GM23338 (cell line): Measurements from ENCODE around the gene TBL1XR1. TPM values are rescaled to one million over a fixed set of nuclear protein-coding genes. Genes with fewer than 3 reads are reported as not detected.

Experiments used
- ATAC-seq: fragments of 200-7000 bp; cut with Tn5 transposase; 3 replicates; pipeline ENCODE4 v1.9.1; 2020
- DNase-seq: peaks from one replicate; pipeline ENCODE4 v3.0.0-alpha.2; 2015; ENCODE audit warnings: low spot score
- H2AFZ ChIP-seq: fragments of 200-600 bp; sonication (generic); 2 replicates; pipeline ENCODE4 v1.8.0; 2016; ENCODE audit warnings: antibody characterized with exemption, mild to moderate bottlenecking, moderate library complexity
- H3F3A ChIP-seq: fragments of 200-600 bp; sonication (generic); replicated peaks from 2 replicates; pipeline ENCODE4 v1.8.0; 2017; ENCODE audit warnings: antibody characterized with exemption, mixed run types, low read depth
- H3K27ac ChIP-seq: fragments of 200-600 bp; sonication (generic); 2 replicates; pipeline ENCODE4 v1.6.1; 2016; ENCODE audit warnings: low read depth
- H3K27me3 ChIP-seq: fragments of 200-600 bp; sonication (generic); 2 replicates; pipeline ENCODE4 v1.8.0; 2016; ENCODE audit warnings: mild to moderate bottlenecking, mixed run types, moderate library complexity; ENCODE audit not compliant: insufficient read depth
- H3K36me3 ChIP-seq: fragments of 200-600 bp; sonication (generic); 2 replicates; pipeline ENCODE4 v1.8.0; 2016; ENCODE audit warnings: mild to moderate bottlenecking; ENCODE audit not compliant: insufficient read depth
- H3K4me1 ChIP-seq: fragments of 200-600 bp; sonication (generic); 2 replicates; pipeline ENCODE4 v1.8.0; 2016; ENCODE audit warnings: mild to moderate bottlenecking, moderate library complexity; ENCODE audit not compliant: insufficient read depth
- H3K4me2 ChIP-seq: fragments of 200-600 bp; sonication (generic); 2 replicates; pipeline ENCODE4 v1.7.1; 2017; ENCODE audit warnings: mixed run types
- H3K4me3 ChIP-seq: fragments of 200-600 bp; sonication (generic); 2 replicates; pipeline ENCODE4 v1.6.1; 2016; ENCODE audit warnings: mixed run types
- H3K79me2 ChIP-seq: fragments of 200-600 bp; sonication (generic); replicated peaks from 2 replicates; pipeline ENCODE4 v1.8.0; 2017; ENCODE audit warnings: mild to moderate bottlenecking; ENCODE audit not compliant: insufficient read depth
- H3K9me2 ChIP-seq: fragments of 200-600 bp; sonication (generic); 2 replicates; pipeline ENCODE4 v1.8.0; 2017; ENCODE audit not compliant: insufficient read depth
- H4K20me1 ChIP-seq: fragments of 200-600 bp; sonication (generic); replicated peaks from 2 replicates; pipeline ENCODE4 v1.8.0; 2017; ENCODE audit warnings: mild to moderate bottlenecking; ENCODE audit not compliant: insufficient read depth
- H3K27ac Mint-ChIP-seq: 2 replicates; pipeline ENCODE4 v1.8.0; 2020; ENCODE audit warnings: inconsistent platforms, mild to moderate bottlenecking, moderate library complexity, mixed read lengths
- H3K27me3 Mint-ChIP-seq: 3 replicates; pipeline ENCODE4 v1.8.0; 2022; ENCODE audit warnings: low read depth, mild to moderate bottlenecking, moderate library complexity, mixed read lengths, inconsistent platforms; ENCODE audit not compliant: insufficient read depth, poor library complexity
- H3K36me3 Mint-ChIP-seq: 3 replicates; pipeline ENCODE4 v1.8.0; 2021; ENCODE audit warnings: low read depth, mild to moderate bottlenecking, inconsistent platforms, moderate library complexity, mixed read lengths
- H3K4me1 Mint-ChIP-seq: 3 replicates; pipeline ENCODE4 v1.8.0; 2020; ENCODE audit warnings: mild to moderate bottlenecking, inconsistent platforms, mixed read lengths
- H3K4me3 Mint-ChIP-seq: 3 replicates; pipeline ENCODE4 v1.8.0; 2021; ENCODE audit warnings: moderate library complexity, mild to moderate bottlenecking, inconsistent platforms, mixed read lengths
- H3K9me3 Mint-ChIP-seq: 3 replicates; pipeline ENCODE4 v1.8.0; 2020; ENCODE audit warnings: moderate library complexity, mild to moderate bottlenecking, inconsistent platforms, mixed read lengths
- CREB1 ChIP-seq: fragments of 250-450 bp; sonication (Bioruptor Pico); IDR thresholded peaks from 2 replicates; pipeline ENCODE4 v1.5.0; 2020; ENCODE audit warnings: low read depth, mild to moderate bottlenecking, moderate library complexity
- EZH2 ChIP-seq: fragments of 200-600 bp; sonication (generic); IDR thresholded peaks from one replicate; pipeline ENCODE4 v1.8.0; 2017; ENCODE audit warnings: antibody characterized with exemption, mild to moderate bottlenecking, low read depth; ENCODE audit not compliant: unreplicated experiment
- EZH2phosphoT487 ChIP-seq: fragments of 200-600 bp; sonication (generic); IDR thresholded peaks from one replicate; pipeline ENCODE4 v1.8.1; 2018; ENCODE audit warnings: antibody characterized with exemption; ENCODE audit not compliant: unreplicated experiment
- NANOG ChIP-seq: IDR thresholded peaks from 2 replicates; pipeline ENCODE4 v1.6.1; 2016; ENCODE audit warnings: antibody characterized with exemption, borderline replicate concordance
- ZNF114 ChIP-seq: fragments of 250-450 bp; sonication (Bioruptor Pico); IDR thresholded peaks from 2 replicates; pipeline ENCODE4 v1.5.0; 2020; ENCODE audit warnings: mild to moderate bottlenecking, moderate library complexity
- ZNF331 ChIP-seq: fragments of 250-450 bp; sonication (Bioruptor Pico); IDR thresholded peaks from 2 replicates; pipeline ENCODE4 v1.5.0; 2020; ENCODE audit warnings: low read depth, mild to moderate bottlenecking, moderate library complexity
- polyA plus RNA-seq: library from polyadenylated mRNA; unstranded; fragments of >200 nt; fragmentation: Nextera tagmentation; extraction: Ambion mirVana; gene quantifications from 2 replicates; pipeline ENCODE4 v1.2.1, GENCODE V29; 2016
- total RNA-seq: library from RNA; depleted of rRNA; stranded (reverse); fragments of >200 nt; shearing (Covaris generic); gene quantifications from 2 replicates; pipeline ENCODE4 v1.2.3, GENCODE V29; 2014
- TF ChIP-seq, protein P1 (sequence below): fragments of 250-450 bp; sonication (Bioruptor Pico); IDR thresholded peaks from 2 replicates; pipeline ENCODE4 v1.5.0; 2020; ENCODE audit warnings: mild to moderate bottlenecking, moderate library complexity

Gene TBL1XR1
- total and polyA plus RNA-seq, 2 experiments from 2014 or later: 49.6 to 122 TPM

DNA sequence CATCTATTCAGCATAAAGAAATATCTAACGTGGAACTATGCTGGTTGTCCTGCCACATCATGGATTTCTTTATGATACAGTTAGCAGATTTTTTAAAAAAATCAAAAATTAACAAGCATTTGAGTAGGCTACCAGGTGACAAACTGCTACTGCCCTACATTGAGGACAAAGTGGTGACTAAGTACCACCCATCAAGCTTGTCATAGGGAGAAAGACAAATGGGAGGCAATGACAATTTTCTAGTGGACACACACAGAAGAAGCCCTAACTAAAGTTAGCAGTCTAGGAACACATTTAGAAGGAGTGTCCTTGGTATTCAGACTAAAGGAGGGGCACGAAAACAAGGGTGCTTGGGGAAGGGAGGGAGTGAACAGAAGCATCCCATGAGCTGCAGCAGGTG lies 131.2 kb downstream of the TBL1XR1 start (continued):
- TF ChIP-seq, protein P1, sequence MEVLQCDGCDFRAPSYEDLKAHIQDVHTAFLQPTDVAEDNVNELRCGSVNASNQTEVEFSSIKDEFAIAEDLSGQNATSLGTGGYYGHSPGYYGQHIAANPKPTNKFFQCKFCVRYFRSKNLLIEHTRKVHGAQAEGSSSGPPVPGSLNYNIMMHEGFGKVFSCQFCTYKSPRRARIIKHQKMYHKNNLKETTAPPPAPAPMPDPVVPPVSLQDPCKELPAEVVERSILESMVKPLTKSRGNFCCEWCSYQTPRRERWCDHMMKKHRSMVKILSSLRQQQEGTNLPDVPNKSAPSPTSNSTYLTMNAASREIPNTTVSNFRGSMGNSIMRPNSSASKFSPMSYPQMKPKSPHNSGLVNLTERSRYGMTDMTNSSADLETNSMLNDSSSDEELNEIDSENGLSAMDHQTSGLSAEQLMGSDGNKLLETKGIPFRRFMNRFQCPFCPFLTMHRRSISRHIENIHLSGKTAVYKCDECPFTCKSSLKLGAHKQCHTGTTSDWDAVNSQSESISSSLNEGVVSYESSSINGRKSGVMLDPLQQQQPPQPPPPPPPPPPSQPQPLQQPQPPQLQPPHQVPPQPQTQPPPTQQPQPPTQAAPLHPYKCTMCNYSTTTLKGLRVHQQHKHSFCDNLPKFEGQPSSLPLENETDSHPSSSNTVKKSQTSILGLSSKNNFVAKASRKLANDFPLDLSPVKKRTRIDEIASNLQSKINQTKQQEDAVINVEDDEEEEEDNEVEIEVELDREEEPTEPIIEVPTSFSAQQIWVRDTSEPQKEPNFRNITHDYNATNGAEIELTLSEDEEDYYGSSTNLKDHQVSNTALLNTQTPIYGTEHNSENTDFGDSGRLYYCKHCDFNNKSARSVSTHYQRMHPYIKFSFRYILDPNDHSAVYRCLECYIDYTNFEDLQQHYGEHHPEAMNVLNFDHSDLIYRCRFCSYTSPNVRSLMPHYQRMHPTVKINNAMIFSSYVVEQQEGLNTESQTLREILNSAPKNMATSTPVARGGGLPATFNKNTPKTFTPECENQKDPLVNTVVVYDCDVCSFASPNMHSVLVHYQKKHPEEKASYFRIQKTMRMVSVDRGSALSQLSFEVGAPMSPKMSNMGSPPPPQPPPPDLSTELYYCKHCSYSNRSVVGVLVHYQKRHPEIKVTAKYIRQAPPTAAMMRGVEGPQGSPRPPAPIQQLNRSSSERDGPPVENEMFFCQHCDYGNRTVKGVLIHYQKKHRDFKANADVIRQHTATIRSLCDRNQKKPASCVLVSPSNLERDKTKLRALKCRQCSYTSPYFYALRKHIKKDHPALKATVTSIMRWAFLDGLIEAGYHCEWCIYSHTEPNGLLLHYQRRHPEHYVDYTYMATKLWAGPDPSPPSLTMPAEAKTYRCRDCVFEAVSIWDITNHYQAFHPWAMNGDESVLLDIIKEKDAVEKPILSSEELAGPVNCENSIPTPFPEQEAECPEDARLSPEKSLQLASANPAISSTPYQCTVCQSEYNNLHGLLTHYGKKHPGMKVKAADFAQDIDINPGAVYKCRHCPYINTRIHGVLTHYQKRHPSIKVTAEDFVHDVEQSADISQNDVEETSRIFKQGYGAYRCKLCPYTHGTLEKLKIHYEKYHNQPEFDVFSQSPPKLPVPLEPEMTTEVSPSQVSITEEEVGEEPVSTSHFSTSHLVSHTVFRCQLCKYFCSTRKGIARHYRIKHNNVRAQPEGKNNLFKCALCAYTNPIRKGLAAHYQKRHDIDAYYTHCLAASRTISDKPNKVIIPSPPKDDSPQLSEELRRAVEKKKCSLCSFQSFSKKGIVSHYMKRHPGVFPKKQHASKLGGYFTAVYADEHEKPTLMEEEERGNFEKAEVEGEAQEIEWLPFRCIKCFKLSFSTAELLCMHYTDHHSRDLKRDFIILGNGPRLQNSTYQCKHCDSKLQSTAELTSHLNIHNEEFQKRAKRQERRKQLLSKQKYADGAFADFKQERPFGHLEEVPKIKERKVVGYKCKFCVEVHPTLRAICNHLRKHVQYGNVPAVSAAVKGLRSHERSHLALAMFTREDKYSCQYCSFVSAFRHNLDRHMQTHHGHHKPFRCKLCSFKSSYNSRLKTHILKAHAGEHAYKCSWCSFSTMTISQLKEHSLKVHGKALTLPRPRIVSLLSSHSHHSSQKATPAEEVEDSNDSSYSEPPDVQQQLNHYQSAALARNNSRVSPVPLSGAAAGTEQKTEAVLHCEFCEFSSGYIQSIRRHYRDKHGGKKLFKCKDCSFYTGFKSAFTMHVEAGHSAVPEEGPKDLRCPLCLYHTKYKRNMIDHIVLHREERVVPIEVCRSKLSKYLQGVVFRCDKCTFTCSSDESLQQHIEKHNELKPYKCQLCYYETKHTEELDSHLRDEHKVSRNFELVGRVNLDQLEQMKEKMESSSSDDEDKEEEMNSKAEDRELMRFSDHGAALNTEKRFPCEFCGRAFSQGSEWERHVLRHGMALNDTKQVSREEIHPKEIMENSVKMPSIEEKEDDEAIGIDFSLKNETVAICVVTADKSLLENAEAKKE (CRISPR knock-in tag): no peak
- TF ChIP-seq NANOG (no peak), EZH2phosphoT487 (no peak), CREB1 (CRISPR knock-in tag) (no peak)

- no peak overlapping the region for H3K4me2 ChIP-seq
- no peak overlapping the region for H3K4me3 ChIP-seq
- H3K36me3 ChIP-seq: no peaks in the 10 kb centered on the region
- no peaks in the 10 kb centered on the region; the same call in 1 of the 2 replicates for H3K4me1 ChIP-seq
- Mint-ChIP-seq H3K27me3 (peaks cover 2% of the 10 kb centered on the region), H3K9me3 (no peaks in the 10 kb centered on the region), H3K4me1 (peaks cover 18% of the 10 kb centered on the region), H3K27ac (no peak overlapping the region), H3K36me3 (no peaks in the 10 kb centered on the region), H3K4me3 (no peak overlapping the region)
- TF ChIP-seq ZNF114 (CRISPR knock-in tag) (no peak), EZH2 (no peak), ZNF331 (no peak)
- TF ChIP-seq, protein P1 (CRISPR knock-in tag): no peak
- no peak overlapping the region; the same call in 1 of the 2 replicates for H3K27ac ChIP-seq
- no peaks in the 10 kb centered on the region for H3F3A ChIP-seq
- no peaks in the 10 kb centered on the region for H3K27me3 ChIP-seq
- peaks cover 99% of the 10 kb centered on the region for H3K79me2 ChIP-seq
- H2AFZ ChIP-seq: no peak overlapping the region
- H3K9me2 ChIP-seq: no peaks in the 10 kb centered on the region
- ATAC-seq: no peak
- H4K20me1 ChIP-seq: peaks cover 25% of the 10 kb centered on the region
- no peak for DNase-seq
Measured at GRCh38 chr3:177065285-177066033, 131.8 kb downstream of the TBL1XR1 start.
